ENCODE measurements around the gene CLCF1.

Gene CLCF1

DNA sequence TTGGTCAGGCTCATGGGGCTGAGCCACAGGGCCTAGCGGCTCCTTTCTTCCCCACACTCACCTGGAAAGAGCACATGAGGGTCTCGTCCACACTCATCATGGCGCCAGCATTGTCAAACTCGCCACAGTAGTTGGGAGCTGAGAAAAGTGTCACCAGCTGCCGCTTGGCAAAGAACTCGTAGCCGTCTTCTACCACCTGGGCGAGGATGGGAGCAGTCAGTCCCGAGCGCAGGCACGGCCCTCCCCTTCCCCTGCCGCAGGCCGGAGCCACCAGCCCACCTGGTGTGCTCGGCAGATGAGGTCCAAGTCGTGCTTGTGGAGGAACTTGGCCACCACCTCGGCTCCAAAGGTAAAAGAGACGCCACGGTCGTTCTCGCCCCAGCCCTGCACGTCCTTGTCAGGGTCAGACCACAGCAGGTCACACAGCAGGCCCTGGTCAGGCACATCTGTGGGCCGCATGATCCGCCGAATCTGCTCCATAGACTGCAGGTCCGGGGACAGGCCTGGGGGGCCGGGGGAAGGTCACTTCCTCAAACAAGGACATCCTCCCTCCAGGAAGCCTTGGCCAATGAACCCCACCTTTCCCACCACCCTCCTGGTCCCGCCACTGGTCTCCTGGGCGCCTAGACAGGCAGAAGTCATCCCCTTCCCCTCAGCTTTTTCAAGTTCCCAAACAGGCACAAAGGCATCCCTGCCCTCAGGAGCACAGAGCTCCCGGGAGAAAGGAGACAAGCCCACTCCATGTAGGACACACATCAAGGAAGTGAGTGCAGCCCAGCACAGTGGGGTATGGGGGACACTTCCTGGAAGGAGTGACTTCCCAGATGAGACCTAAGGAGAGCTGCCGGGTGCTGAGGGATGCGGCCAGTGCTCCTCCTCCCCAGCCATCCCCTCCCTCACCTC lies 25.5 kb upstream of the CLCF1 start:
- peaks cover 43% of the 10 kb centered on the region for H3K36me3 ChIP-seq (ENCODE audit: insufficient read depth, low read length)
- H3K4me3 ChIP-seq (ENCODE audit: low read length) = peak overlapping the region; percentile 11
- H3K27me3 ChIP-seq (ENCODE audit: control insufficient read depth, insufficient read depth, low read length) = no peaks in the 10 kb centered on the region
- H3K4me1 ChIP-seq (ENCODE audit: control insufficient read depth, insufficient read depth, low read length) = peaks cover 12% of the 10 kb centered on the region
- H3K4me2 ChIP-seq (ENCODE audit: low read length) = peak overlapping the region; percentile 50
- peak overlapping the region; percentile 38 for H3K9ac ChIP-seq (ENCODE audit: low read depth, low read length)
- H3K9me3 ChIP-seq (replicated peaks; ENCODE audit: low read length) = no peaks in the 10 kb centered on the region

DNA sequence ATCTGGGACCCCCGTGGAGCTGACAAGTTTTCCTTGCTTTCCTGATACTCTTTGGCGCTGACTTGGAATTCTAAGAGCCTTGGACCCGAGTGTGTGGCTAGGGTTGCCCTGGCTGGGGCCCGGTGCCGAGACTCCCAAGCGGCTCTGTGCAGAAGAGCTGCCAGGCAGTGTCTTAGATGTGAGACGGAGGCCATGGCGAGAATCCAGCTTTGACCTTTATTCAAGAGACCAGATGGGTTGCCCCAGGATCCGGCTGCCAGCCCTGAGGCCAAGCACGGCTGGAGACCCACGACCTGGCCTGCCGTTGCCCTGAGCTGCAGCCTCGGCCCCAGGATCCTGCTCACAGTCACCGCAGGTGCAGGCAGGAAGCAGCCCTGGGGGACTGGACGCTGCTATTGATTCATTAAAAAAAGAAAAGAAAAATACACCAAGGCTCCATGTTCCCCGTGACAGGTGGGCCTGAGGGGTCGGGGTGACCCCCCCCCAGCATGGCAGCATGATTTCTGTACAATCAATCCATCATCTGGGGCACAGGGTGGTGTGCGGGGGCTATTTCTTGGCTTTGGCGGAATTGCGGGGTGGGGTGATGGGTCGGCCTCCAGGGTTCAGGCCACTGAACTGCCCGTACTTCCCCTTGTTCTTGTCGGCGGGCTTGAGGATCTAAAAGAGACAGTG lies 24.7 kb upstream of the CLCF1 start:
- Histone ChIP-seq H3K9ac (ENCODE audit: low read depth, low read length) (no peak overlapping the region), H3K9me3 (replicated peaks; ENCODE audit: low read length) (no peaks in the 10 kb centered on the region), H3K27me3 (ENCODE audit: control insufficient read depth, insufficient read depth, low read length) (no peaks in the 10 kb centered on the region), H3K4me2 (ENCODE audit: low read length) (no peak overlapping the region), H3K4me3 (ENCODE audit: low read length) (no peak overlapping the region), H3K4me1 (ENCODE audit: control insufficient read depth, insufficient read depth, low read length) (peaks cover 12% of the 10 kb centered on the region), H3K36me3 (ENCODE audit: insufficient read depth, low read length) (peaks cover 43% of the 10 kb centered on the region)

- Histone ChIP-seq H3K4me2 (ENCODE audit: low read length) (no peak overlapping the region), H3K36me3 (ENCODE audit: insufficient read depth, low read length) (peaks cover 43% of the 10 kb centered on the region), H3K9ac (ENCODE audit: low read depth, low read length) (no peak overlapping the region), H3K9me3 (replicated peaks; ENCODE audit: low read length) (no peaks in the 10 kb centered on the region), H3K4me1 (ENCODE audit: control insufficient read depth, insufficient read depth, low read length) (peaks cover 15% of the 10 kb centered on the region), H3K27me3 (ENCODE audit: control insufficient read depth, insufficient read depth, low read length) (no peaks in the 10 kb centered on the region), H3K4me3 (ENCODE audit: low read length) (no peak overlapping the region)
Measured at GRCh38 chr11:67397536-67397935, 24.1 kb upstream of the CLCF1 start.

GRCh38 chr11:67396587-67397389 lies 23.4 kb upstream of the CLCF1 start:
- Histone ChIP-seq H3K27me3 (ENCODE audit: control insufficient read depth, insufficient read depth, low read length) (no peaks in the 10 kb centered on the region), H3K4me3 (ENCODE audit: low read length) (no peak overlapping the region), H3K9ac (ENCODE audit: low read depth, low read length) (no peak overlapping the region), H3K4me1 (ENCODE audit: control insufficient read depth, insufficient read depth, low read length) (peaks cover 14% of the 10 kb centered on the region), H3K9me3 (replicated peaks; ENCODE audit: low read length) (no peaks in the 10 kb centered on the region), H3K36me3 (ENCODE audit: insufficient read depth, low read length) (peaks cover 43% of the 10 kb centered on the region), H3K4me2 (ENCODE audit: low read length) (no peak overlapping the region)

DNA sequence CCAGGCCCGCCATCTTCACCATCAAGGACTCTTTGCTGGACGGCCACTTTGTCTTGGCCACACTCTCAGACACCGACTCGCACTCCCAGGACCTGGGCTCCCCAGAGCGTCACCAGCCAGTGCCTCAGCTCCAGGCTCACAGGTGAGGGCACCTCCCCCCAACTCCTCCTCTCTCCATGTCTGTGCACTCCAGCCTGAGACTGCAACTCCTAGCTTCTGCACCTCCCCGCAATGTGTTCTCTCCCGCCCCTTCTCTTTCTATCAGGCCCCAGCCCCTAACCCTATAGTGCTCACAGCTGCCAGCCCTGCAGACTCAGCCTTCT lies 22.8 kb upstream of the CLCF1 start:
- peaks cover 43% of the 10 kb centered on the region for H3K36me3 ChIP-seq (ENCODE audit: insufficient read depth, low read length)
- H3K4me1 ChIP-seq (ENCODE audit: control insufficient read depth, insufficient read depth, low read length) = peaks cover 14% of the 10 kb centered on the region
- no peaks in the 10 kb centered on the region for H3K9me3 ChIP-seq (replicated peaks; ENCODE audit: low read length)
- H3K4me3 ChIP-seq (ENCODE audit: low read length) = no peak overlapping the region
- H3K9ac ChIP-seq (ENCODE audit: low read depth, low read length) = no peak overlapping the region
- no peak overlapping the region for H3K4me2 ChIP-seq (ENCODE audit: low read length)
- H3K27me3 ChIP-seq (ENCODE audit: control insufficient read depth, insufficient read depth, low read length) = no peaks in the 10 kb centered on the region

DNA sequence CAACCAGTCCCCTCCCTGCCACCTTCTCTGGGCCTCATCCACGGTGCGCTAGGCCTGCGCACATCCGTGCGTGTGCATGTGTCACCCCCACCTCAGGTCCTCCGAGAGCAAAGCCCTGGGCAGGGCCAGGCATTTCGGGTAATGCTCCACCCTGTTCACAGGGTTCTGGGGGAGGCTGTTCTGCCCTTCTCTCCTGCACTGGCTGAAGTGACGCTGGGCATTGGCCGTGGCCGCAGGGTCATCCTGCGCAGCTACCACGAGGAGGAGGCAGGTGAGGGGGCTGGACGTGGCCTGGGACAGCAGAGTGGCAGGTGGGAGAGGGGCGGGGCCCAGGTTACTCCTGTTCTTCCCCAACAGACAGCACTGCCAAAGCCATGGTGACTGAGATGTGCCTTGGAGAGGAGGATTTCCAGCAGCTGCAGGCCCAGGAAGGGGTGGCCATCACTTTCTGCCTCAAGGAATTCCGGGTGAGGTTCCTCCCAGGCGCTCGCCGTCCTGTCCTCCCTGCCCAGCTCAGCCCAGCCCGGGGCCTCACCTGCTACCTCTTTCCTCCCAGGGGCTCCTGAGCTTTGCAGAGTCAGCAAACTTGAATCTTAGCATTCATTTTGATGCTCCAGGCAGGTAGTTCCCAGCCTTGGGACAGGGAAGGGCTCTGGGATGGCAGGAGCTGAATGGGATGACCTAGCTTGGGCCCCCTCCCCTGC lies 22.3 kb upstream of the CLCF1 start:
- Histone ChIP-seq H3K9me3 (replicated peaks; ENCODE audit: low read length) (no peaks in the 10 kb centered on the region), H3K4me1 (ENCODE audit: control insufficient read depth, insufficient read depth, low read length) (peaks cover 17% of the 10 kb centered on the region), H3K4me3 (ENCODE audit: low read length) (no peak overlapping the region), H3K27me3 (ENCODE audit: control insufficient read depth, insufficient read depth, low read length) (no peaks in the 10 kb centered on the region), H3K36me3 (ENCODE audit: insufficient read depth, low read length) (peaks cover 43% of the 10 kb centered on the region), H3K9ac (ENCODE audit: low read depth, low read length) (no peak overlapping the region), H3K4me2 (ENCODE audit: low read length) (no peak overlapping the region)

DNA sequence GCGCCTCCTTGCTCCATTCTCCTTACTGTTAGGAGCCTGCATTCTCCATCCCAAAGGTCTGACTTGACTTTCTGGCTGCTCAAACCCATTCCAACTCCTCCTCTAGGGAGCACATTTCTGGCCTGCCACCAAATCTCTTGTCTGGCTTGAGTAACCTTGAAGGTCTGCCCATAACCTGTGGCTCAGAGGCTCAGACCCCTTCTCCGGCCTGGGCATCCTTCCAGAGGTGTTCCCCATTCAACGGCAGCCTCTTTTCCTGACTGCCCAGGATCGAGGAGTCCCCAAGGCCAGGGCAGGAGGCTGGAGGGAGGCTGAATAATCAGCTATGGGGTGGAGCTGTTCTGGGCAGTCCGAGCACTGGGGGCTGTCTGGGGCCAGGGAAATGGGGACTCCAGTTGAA lies 20.6 kb upstream of the CLCF1 start:
- H3K27me3 ChIP-seq (ENCODE audit: control insufficient read depth, insufficient read depth, low read length) = no peaks in the 10 kb centered on the region
- no peak overlapping the region for H3K9ac ChIP-seq (ENCODE audit: low read depth, low read length)
- no peaks in the 10 kb centered on the region for H3K9me3 ChIP-seq (replicated peaks; ENCODE audit: low read length)
- H3K4me2 ChIP-seq (ENCODE audit: low read length) = no peak overlapping the region
- no peak overlapping the region for H3K4me3 ChIP-seq (ENCODE audit: low read length)
- H3K36me3 ChIP-seq (ENCODE audit: insufficient read depth, low read length) = peaks cover 29% of the 10 kb centered on the region
- H3K4me1 ChIP-seq (ENCODE audit: control insufficient read depth, insufficient read depth, low read length) = peaks cover 11% of the 10 kb centered on the region

DNA sequence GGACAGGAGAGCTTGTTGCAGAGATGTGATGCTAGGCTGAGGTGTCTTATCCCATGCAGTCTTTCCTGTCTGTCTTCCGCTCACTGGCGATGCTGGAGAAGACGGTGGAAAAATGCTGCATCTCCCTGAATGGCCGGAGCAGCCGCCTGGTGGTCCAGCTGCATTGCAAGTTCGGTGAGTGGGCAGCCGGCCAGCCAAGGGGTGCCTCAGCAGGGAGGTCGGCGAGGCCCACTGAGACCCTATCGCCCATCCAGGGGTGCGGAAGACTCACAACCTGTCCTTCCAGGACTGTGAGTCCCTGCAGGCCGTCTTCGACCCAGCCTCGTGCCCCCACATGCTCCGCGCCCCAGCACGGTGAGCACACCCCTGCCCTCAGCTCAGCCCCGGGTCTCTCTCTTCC lies 20.0 kb upstream of the CLCF1 start:
- Histone ChIP-seq H3K36me3 (ENCODE audit: insufficient read depth, low read length) (peaks cover 24% of the 10 kb centered on the region), H3K27me3 (ENCODE audit: control insufficient read depth, insufficient read depth, low read length) (no peaks in the 10 kb centered on the region), H3K9ac (ENCODE audit: low read depth, low read length) (no peak overlapping the region), H3K9me3 (replicated peaks; ENCODE audit: low read length) (no peaks in the 10 kb centered on the region), H3K4me3 (ENCODE audit: low read length) (no peak overlapping the region), H3K4me2 (ENCODE audit: low read length) (no peak overlapping the region), H3K4me1 (ENCODE audit: control insufficient read depth, insufficient read depth, low read length) (peaks cover 11% of the 10 kb centered on the region)

DNA sequence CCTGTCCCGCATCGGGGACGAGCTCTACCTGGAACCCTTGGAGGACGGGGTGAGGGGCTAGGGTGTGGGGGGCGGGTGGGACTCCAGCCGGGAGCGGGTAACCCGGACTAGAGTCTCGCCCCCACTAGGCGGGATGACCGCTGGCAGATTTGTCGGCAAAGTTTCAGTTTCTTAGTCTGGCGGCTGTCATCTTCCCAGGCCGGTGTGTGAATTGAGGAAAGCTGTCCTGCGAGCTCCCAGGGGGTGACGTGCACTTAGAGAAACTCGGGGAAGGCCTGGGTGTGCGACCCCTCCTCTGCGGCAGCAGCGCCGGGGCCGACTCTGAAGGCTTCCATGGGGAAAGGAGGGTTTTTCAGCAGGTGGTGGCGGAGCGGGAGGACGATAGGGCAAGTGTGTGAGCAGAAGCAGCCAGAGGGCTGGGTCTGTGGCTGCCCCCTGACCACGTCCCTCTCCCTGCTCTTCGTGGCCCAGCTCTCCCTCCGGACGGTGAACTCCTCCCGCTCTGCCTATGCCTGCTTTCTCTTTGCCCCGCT lies 18.9 kb upstream of the CLCF1 start:
- peaks cover 12% of the 10 kb centered on the region for H3K36me3 ChIP-seq (ENCODE audit: insufficient read depth, low read length)
- H3K9ac ChIP-seq (ENCODE audit: low read depth, low read length) = peak overlapping the region; percentile 97
- no peaks in the 10 kb centered on the region for H3K27me3 ChIP-seq (ENCODE audit: control insufficient read depth, insufficient read depth, low read length)
- peaks cover 11% of the 10 kb centered on the region for H3K4me1 ChIP-seq (ENCODE audit: control insufficient read depth, insufficient read depth, low read length)
- H3K4me3 ChIP-seq (ENCODE audit: low read length) = peak overlapping the region; percentile 92
- no peaks in the 10 kb centered on the region for H3K9me3 ChIP-seq (replicated peaks; ENCODE audit: low read length)
- H3K4me2 ChIP-seq (ENCODE audit: low read length) = peak overlapping the region; percentile 98

GRCh38 chr11:67391304-67392182 lies 18.1 kb upstream of the CLCF1 start, which contains the start of gene RAD9A:
TSS of gene RAD9A (plus strand) at chr11:67391986. CDS start at chr11:67392045, 59 bp downstream.
- Histone ChIP-seq H3K36me3 (ENCODE audit: insufficient read depth, low read length) (peaks cover 11% of the 10 kb centered on the region), H3K9ac (ENCODE audit: low read depth, low read length) (peak within 1 kb of the TSS; percentile 97), H3K4me2 (ENCODE audit: low read length) (peak within 1 kb of the TSS; percentile 98), H3K4me1 (ENCODE audit: control insufficient read depth, insufficient read depth, low read length) (peaks cover 11% of the 10 kb centered on the region), H3K9me3 (replicated peaks; ENCODE audit: low read length) (no peaks in the 10 kb centered on the region), H3K27me3 (ENCODE audit: control insufficient read depth, insufficient read depth, low read length) (no peaks in the 10 kb centered on the region), H3K4me3 (ENCODE audit: low read length) (peak within 1 kb of the TSS; percentile 92)

Data from skeletal muscle satellite cell (primary cell).